NOMO-1 treated with dmso at 0.1 percent for 144 hours (cell line): Measurements from ENCODE around the gene KPNA4.

Source experiments
- DNase-seq: peaks from one replicate; lab custom pipeline; 2025; ENCODE audit not compliant: unreplicated experiment; lab: John Stamatoyannopoulos, UW

The KPNA4 gene

DNA sequence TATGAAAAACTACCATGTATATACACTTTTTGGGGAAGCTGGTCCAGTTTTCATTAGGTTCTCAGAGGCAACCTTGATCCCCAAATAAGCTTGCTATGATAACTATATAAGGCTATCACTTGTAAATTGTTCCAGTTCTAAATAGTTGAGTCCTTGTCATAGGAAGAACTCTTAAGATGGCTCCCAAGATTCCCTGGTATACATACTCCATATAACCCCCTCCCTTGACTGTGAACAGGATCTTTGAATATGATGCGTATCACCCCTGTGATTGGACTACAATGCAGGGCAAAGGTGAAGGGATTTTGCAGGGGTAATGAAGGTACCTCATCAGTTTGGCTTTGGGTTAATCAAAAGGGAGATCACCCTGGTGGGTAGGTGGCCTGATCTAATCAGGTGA lies 67.2 kb downstream of the KPNA4 start:
- DNase-seq, result no peak

DNA sequence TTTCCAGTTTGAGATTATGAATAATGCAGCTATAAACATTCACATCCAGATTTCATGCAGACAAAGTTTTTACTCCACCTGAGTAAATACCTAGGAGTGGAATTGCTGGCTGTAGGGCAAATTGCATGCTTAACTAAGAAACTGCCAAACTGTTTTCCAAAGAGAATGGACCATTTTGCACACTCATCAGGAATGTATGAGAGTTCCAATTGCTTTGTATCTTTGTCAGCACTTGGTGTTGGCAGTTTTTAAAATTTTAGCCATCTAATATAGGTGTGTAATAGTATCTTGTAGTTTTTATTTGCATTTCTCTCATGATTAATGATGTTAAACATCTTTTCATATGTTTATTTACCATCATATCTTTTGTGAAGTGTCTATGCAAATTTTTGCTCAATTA lies 75.2 kb downstream of the KPNA4 start:
- no peak for DNase-seq

DNA sequence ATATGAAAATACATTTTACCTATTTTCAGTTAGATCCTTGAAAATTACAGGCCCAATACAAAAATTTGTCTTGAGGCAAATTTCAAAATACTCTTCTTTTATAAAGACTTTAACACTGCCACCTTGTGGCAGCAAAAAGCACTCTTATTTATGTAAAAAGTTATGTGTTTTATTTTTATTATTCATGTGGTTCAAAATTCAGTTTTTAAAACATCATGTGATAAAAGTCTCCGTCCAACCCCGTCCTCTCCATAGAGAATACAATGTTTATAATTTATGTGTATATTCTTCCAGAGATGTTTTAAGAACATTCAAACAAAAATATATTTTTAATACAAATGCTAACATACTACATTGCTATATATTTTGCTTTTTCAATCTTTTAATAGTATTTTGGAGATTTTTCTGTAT lies 78.9 kb downstream of the KPNA4 start:
- DNase-seq, result peak; percentile 37

DNA sequence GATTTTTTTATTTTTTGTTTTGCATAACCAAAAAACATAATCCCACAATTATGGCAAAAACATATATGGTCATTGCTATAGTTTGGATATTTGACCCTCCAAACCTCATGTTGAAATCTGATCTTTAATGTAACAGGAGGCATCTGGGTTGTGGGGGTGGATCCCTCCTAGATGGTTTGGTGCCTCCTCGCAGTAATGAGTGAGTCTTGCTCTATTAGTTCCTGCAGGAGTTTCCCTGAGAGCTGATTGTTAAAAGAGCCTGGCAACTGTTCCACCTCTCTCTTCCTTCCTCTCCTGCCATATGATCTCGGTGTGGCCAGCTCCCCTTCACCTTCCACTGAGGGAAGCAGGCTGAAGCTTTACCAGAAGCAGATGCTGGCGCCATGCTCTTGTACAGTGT lies 82.6 kb downstream of the KPNA4 start:
- no peak for DNase-seq

DNA sequence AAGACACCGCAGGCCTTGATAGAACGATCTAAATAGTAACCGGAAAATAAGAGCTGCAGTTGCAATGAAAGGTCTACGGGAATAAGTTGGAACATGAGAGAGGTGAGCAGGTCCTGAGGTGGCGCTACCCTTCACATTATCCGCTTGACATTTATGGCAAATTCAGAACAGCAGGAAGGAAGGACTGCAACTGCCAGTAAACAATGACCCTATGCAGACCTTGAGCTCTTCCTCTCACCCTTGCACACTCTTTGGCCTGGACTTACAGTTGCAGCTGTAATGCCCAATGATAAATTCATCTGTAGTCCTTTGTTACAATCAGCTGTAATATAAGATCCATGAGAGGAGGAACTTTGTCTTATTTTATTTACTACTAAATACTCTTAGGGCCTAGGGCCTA lies 83.5 kb downstream of the KPNA4 start:
- no peak for DNase-seq

DNA sequence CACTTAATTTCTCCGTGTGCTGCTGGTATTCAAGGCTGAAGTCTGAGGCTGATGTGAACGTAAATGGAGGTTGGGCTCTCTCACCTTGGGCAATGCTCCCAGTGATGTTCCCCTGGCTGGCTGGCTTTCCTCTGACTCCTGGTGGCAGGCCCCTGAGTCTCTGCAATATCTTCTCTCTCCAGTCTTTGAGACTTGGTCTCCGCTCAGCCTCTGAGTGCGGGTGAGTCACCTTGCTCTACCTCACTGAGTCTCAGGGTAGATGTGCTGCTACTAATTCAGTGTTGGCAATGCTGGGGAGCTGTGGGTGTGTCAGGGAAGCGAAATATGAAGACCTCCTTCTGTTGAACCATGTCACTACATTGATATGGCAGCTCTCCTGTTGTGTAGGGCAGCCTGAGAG lies 84.4 kb downstream of the KPNA4 start:
- no peak for DNase-seq

DNA sequence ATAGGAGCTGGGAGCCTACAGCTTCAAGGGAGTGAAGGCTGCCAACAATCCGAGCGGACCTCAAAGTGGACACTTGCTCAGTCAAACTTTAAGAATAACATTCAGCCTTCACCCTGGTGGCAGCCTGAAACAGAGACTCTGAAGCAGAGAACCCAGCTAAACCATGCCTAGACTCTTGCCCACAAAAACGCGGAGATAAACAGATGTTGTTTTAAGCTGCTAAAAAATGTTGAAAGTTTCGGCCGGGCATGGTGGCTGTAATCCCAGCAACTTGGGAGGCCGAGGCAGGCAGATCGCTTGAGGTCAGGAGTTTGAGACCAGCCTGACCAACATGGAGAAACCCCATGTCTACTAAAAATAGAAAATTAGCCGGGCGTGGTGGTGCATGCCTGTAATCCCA lies 86.0 kb downstream of the KPNA4 start:
- DNase-seq, result no peak

DNA sequence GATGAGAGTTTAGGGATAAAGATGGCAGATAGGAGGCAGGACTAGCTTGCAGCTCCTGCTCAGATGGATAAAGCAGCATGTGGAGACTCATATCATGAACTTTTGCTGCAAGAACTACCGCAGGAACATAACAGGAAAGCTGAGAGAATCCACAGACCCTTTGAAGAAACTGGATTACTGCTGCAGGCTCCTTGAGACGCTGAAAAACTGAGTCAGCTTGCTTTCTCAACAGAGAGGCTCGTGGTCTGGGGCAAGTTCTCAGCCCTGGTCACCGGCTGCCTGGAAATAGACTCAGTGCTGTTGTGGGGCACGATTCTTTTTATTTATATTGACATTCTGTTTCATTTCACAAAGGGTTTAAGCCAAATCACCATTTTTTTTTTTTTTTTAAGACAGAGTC lies 87.0 kb downstream of the KPNA4 start:
- no peak for DNase-seq

DNA sequence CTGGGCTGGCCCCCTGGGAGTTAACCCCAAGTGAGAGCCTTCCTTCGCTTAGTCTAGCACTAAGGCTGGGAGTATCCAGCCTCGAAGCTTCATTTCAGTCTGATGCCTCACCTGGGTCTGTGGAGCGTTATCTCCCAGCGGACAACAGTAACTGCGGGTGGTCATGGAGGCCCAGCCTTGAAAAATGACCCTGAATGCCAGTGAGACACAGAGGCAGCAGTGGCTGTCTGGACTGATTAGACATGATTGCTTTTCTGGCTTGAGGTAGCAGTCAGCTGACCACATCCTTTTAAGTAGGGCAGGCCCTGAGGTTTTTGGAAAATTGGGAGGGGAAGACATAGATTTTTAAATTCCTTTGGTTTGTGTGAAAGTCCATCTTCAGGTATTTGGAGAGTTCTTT lies 87.6 kb downstream of the KPNA4 start:
- no peak for DNase-seq

DNA sequence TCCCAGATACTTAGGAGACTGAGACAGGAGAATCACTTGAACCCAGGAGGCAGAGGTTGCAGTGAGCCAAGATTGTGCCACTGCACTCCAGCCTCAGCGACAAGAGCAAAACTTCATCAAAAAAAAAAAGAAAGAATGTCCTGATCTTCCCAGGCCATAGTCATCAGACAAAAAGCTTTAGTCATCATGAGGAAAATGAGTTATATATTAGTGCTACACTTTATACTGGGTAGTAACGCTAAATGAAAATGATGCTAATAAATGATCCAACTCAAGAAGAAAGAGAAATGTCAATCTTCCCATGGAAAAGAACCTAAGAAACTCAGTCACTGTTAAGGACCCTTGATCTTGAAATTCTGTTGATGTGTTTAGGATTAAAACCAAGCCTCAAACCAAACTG lies 89.5 kb downstream of the KPNA4 start:
- DNase-seq, result no peak

DNA sequence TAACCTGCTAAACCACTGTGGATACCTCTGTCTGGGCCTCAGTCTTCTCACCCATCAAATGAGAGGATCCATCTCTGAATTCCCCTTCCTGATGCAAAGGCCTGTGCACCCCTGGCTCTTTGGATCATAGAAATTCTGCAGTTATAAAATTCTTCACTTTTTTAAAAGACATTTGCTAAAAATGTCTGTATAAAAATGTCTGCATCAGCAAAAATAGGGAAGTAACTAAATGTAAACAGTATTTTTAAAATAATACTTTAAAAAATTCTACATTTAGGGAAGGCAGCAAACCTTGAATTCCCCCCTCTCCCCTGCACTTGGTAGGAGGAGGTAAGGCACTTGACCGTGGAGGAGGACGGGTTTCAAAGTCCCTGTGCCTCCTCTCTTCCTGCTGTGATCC lies 90.2 kb downstream of the KPNA4 start:
- DNase-seq, result no peak

DNA sequence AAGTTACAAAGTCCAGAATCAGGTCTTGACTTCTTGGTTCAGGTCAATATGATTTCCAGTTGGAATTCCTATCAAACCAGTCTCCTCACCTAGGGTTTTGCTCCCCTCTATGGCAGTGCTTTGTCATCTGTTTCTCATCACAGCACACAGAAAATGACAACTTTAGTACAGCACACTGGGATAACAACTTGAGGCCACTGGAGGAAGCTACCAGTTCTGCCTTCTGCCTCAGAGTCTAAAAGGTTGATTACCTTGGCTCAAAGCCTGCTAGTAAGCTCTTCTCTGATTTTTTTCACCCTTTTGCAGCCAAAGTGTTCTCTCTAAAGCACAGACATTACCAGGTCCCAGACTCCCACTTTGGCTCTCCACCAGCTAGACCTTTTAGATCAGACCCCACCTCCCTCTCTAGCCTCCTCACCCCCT lies 90.9 kb downstream of the KPNA4 start:
- no peak for DNase-seq

DNA sequence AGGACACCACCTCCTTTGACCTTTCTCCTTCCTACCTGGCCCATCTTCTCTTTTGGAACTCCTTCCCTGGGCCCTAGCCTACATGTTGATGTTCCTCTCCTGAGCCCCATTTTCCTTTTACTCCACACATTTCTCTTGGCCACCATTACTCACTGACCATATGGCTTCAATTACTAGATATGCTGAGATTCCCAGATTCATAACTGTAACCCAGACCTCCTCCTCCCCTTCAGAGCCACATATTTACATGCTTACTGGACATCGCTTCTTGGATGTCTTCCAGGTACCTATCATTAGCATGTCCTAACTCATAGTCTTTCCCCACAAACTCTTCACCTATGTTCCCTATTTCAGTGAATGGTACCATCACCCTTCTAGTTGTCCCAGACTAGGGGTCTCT lies 91.4 kb downstream of the KPNA4 start:
- no peak for DNase-seq

DNA sequence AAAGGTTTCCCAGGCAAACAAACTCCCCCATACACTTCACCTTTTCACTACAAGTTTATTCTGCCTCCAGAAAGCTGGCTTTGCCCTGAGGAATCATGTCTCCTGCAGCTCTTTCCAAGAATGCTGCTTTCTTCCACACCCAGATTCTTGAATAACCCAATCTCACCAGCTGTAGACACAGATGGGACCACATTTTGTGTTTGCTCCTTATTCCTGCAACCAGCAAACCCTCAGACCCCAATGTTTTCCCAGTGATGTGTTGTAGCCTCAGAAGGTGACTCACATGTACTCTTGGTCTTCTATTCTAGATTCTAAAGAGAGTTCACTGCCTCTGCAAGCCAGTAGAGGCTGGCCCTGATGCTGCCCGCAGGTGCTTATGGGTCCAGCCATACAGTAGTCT lies 92.2 kb downstream of the KPNA4 start:
- DNase-seq, result no peak

DNA sequence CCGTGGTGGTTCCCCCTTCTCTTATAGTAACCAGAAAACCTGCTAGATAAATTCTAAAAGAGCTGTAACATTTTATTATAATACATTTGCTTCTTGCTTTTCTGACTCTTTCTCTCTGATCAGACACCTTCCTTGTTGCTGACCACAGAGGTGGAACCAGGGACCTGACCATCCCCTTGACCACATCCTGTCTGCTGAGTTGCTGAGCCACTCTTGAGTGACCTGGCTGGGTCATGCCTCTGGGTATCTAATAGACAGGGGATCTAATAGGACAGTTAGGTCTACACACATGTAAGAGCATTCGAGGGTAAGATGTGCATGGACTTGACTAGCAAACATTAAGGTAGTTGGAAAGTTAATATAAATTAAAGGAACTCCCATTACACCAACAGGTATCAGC lies 93.0 kb downstream of the KPNA4 start:
- no peak for DNase-seq

DNA sequence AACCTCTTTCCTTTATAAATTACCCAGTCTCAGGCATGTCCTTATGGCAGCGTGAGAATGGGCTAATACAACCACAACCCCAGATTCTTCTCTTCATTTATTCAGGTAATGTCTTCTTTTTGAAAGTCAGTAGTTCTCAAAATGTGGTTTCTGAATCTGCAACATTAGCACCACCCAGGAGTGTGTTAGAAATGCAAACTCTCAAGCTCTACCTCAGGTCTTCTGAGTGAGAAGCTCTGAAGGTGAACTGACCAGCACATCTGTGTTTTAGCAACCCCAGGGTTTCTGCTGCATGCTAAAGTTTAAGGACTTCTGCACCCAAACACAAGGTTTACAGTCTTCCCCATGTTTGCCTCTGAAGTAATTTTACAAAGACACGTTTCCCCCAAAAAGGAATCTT lies 93.5 kb downstream of the KPNA4 start:
- no peak for DNase-seq

DNA sequence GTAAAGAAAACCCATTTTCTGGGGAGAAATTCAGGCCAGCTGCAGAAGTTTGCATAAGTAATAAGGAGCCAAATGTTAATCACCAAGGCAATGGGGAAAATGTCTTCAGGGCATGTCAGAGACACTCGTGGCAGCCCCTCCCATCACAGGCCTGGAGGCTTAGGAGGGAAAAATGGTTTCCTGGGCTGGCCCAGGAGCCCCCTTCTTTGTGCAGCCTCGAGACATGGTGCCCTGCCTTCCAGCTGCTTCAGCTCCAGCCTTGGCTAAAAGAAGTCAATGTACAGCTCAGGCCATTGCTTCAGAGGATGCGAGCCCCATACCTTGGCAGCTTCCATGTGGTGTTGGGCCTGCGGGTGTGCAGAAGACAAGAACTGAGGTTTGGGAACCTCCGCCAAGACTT lies 95.2 kb downstream of the KPNA4 start:
- DNase-seq, result no peak

DNA sequence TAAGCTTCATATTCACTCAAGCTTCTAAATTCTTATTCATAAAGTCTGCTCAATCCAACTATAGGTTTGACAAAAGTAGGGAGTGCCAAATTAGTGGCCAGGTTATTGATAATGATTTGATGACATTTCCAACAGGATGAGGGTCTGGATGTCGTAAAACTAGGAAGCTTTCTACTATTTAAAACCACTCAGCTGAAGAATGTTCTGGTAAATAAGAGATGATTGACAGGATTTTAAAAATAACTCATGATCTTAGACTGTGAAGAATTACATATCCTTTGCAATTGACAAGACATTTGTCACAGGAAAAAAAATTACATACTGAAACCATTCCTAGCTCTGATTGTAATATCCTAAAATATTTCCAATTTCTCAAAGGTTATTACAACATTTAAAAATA lies 100.4 kb downstream of the KPNA4 start:
- DNase-seq, result no peak

DNA sequence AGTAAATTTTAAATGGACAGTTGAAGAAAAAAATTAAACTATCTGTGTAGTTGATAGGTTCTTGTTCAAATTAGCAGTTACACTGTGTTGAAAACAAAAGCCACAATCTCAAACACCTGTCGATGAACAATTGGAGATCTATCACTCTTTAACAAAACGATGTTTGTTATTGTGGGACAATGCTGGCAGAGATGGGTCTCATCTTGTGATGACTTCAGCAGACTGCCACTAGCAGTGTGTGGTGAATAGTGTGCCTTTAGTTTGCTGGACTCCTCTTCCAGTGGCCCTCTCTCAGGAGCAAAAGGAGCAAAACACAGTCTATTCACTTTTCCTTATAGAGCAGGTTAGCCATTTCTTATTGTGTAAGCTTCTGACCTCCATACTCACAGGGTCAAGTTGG lies 101.0 kb downstream of the KPNA4 start:
- DNase-seq, result no peak

DNA sequence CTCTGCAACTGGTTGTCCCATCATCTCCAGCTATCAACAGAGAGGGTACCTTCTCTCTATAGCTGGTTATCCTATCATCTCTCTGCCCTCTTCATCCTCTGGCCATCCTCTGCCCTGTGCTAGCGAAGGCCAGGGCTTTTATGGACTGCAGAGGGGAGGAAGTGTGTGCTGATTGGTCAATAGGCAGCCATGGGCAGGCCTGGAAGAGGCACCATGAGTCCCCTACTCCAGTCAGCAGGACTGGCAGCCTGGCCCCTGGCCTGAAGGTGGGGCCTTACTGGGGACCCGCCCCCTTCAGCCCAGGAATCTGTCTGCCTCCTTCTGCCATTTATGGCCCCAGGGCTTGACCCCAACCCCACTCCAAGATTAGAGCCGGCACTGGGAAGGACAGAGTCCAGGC lies 105.3 kb downstream of the KPNA4 start:
- DNase-seq, result no peak

DNA sequence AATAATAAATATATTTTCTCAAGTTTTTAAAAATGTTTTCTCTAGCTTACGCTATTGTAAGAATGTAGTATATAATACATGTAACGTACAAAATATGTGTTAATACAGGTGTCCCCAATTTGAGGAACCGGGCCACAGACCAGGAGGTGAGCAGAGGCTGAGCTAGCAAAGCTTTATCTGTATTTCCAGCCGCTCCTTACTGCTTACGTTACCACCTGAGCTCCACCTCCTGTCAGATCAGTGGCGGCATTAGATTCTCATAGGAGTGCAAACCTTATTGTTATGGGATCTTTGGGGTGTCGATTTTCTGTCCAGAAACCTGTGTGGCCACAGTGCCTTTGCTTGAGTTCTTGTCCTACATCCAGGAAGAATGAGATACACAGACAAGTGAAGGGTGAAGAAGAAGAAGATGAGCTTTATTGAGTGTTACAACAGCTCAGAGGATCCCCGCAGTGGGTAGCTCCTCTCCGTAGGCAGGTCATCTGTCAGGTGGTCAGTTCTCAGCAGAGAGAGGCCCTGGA lies 105.9 kb downstream of the KPNA4 start:
- no peak for DNase-seq

DNA sequence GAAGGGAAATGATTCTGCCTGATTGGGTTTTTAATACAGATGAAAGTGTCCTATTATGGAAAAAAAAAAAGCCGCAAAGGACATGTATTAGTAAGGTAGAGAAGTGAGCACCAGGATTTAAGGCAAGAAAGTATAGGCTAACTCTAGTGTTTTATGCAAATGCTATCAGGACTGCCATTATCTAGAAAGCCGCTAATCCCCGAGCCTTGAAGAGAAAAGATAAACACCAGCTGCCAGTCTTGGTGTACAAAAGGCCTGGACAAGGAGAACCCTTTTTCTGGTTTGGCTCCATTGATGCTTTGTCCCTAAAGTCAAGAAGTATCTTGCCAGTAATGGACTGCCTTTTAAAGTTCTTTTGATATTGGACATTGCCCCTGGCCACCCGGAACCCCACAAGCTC lies 107.2 kb downstream of the KPNA4 start:
- no peak for DNase-seq

DNA sequence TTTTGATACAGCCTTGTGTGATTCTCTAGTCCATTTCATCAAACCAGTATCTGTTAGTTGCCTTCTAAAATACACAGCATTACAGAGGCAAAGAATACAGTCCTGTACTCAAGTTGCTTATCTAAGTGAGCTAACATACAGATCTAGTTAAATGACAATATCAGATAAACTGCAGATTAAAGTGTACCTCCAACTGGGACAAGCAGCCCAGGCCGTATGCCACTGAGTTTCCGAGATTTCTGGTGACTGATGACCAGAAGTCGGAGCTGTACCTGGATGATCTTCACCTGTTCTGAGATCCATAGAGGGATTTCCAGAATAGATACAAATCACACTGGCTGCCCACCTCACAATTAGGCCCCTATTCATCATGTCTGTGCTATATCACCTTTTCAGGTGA lies 109.5 kb downstream of the KPNA4 start:
- DNase-seq, result no peak

DNA sequence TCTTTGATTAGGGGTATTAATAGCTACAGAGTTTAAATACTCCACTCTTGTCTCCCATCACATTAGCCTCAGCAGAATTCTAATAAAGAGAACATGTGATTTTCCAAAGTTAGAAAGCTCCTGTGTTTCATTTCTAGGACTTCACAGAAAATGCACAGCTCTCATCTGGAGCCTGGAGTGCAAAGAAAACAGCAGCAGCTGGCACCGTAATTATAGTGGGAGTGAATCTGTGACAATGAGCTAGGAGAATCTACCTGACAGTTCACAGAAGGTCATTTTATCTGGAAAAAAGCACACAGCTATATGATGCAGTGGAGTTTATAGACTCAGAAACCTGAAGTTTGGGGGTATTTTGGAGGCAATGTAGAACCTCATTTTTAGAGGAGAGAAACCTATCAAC lies 110.4 kb downstream of the KPNA4 start:
- no peak for DNase-seq
